KG1 (cell line): ENCODE results near the gene TREM2.
A peak's percentile ranks its signal among the peaks of the same experiment; 100 is the strongest.
"Not testable (repeated sequence)": the region's sequence is repeated elsewhere in the genome, so short reads cannot be mapped to it uniquely, and the experiment has no call there.

Experiments
- DNase-seq: peaks from one replicate; lab custom pipeline; 2025; lab: John Stamatoyannopoulos, UW

The TREM2 gene

DNA sequence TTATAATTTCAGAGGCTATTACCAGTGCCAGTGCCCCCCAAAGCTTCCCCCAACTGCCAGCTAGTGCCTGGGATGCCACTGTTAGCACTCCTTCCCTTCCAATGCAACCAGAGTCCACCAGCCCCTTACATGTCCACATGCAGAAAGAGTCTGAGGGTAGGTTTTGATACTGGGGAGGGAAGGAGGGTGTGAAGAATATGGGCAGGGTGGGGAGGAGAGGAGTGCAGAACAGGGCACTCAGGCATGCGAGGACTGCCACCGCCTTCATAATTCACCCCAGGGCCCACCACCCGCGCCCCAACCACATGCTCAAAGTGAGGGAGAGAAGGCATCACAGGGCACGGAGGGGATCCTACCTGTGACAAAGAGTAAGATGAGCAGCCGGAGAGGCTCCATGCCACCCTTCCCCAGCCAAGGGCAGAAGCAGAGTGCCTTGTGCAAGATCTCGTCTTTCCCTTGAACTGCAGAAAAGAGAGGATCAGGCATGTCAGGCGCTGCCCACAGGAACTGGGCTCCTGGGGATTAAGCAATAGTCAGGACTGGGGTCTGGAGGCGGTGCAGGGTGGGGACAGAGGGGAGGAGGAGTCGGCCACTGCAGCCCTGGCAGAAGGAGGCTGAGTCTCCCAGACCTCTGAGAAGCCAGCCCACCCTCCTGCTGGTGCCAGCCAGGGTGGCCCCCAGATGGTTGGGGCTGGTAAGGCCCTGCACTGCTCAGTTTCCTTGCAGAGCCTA is at the start of gene TREM2:
TREM2 (minus strand) TSS at position 430 of the 732 bp plus-strand sequence; CDS start at position 396, 34 bp downstream.
- DNase-seq = no peak

DNA sequence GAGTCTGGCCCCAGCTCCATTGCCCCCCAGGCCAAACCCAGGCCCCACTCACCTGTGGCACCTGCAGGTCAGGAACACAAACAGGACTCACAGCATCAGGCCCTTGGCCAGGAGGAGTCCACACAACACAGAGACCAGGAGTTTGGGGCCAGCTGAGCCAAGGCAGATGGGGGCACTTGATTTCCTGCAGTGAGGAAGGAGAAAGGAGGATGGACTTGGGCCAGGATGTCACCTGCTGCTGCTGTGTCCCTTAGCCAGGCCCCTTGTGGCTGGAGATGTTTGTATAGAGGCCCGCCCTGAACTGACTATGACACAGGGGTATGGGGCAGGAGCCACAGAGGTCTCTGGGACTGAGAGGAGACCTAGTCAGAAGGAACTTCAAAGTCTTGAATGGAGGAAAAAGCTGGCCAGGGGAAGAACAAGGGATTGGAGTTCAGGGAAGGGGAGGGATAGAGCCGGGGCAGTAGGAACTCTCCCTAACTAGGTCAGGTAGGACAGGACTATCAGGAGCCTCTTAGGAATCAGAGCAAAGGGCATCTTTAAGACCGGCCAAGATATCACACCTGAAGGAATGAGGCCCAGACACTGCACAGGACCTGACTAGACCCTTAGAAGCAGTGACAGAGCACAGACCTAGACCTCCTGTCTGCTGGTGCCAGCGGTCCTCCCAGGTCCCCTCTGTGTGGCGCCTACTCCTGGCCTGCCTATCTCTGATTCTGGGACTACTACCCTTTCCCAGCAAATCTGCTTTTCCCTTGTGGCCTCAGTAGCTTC is 46.8 kb upstream of the TREM2 start:
- DNase-seq = no peak

DNA sequence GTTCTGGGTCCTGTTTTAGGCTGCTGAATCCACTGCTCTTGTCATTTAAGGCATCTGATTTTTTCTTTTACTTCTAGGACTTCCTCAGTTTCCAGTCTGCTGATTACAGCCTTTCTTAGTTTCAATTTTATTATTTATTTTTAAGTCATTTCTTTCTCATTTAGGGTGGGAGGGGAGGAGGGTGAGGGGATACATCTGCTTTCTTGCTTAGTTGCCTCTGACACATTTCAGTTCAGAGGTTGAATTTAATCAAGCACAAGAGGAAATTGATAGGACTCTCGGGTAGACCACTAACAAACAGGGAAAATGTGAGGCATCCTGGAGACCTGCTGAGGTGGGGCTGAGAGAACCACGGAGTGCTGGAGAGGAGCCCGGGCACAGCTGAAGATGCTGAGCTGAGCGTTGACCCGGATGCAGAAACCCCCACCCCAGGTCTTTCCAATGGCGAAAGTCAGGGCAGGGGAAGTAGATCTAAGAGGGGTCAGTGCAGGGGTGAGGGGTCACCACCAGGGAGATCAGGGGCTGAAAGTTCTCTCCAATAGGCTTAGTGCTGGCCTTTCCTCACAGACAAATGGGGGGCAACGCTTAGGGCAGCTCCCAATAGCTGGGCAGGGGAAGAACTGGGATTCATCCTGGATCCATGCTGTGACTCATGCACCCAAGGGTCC is 45.7 kb upstream of the TREM2 start:
- DNase-seq = no peak

DNA sequence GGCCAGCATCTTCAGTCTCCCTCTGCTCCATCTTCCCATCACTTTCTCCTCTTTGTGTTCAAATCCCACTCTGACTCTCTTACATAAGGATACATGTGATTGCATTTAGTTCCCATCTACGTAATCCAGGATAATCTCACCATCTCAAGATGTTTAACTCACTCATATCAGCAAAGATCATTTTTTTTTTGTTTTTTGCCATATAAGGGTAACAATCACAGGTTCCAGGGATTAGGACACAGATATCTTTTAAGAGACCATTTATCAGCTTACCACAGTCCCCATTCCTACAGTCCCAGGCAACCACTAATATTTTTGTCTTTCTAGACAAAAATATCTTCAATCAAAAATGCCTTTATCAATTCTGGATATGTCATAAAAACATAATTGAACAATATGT is 41.2 kb upstream of the TREM2 start:
- DNase-seq = no peak

DNA sequence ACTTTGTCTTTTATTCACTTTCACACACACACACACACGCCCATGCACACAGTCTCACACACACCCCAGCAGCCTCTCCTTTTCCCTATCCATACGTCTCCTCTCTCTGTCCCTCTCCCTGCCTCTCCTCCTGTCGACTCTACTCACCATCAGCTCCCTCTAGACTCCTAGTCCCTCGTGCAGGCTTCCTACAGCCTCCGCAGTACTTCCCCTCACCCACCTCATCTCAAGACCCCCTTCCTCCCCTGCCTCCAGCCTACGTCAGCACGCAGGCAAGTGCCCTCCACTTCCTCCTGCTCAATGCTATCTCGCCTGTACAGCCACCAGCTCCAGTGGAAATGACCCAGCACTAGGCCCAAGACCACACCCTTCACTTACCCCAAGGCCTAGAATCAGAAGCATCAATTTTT is 38.9 kb upstream of the TREM2 start:
- no peak for DNase-seq

DNA sequence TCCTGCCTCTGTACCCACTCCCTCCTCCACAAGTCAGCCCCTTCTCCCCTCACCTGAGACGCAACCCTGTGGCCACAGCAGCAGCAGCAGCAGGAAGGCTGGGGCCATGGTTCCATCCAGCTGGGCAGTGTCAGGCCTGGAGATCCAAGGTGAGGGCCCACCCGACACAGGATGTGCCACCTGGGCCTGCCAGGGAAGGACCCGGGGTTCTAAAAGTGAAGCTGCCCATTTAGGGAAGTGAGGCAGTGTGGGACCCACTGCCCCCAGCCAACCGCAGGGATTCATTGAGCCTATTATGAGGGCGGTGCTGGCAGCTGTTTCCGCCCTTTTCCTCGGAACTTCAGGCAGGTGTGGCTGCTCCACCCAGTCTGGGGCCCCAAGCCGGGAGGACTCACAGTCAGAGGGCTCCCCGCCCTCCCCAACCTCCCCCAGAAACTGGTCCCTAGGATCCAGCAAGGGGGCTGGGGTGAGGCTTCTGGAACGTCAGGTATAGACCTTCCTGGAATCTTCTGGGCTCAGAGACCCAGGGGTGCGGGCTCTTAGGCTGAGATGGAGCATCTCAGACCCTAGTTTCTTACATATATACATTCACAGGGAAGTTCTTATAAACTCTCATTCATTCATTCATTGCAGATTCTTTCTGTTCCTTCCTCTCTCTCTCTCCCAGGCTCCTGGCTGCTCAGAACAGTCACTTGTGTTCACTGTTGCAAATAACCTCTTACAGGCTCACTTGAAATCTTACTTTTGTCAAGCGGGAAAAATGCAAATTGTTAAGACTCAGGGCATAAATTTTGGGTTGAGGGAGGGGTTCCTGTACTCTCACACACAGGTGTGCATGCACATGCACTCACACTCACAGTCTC is 38.2 kb upstream of the TREM2 start, which contains the start of gene TREML2:
TREML2 (minus strand) TSS at position 249 of the 863 bp plus-strand sequence; CDS start at position 108, 141 bp downstream.
- DNase-seq = peak; percentile 35

DNA sequence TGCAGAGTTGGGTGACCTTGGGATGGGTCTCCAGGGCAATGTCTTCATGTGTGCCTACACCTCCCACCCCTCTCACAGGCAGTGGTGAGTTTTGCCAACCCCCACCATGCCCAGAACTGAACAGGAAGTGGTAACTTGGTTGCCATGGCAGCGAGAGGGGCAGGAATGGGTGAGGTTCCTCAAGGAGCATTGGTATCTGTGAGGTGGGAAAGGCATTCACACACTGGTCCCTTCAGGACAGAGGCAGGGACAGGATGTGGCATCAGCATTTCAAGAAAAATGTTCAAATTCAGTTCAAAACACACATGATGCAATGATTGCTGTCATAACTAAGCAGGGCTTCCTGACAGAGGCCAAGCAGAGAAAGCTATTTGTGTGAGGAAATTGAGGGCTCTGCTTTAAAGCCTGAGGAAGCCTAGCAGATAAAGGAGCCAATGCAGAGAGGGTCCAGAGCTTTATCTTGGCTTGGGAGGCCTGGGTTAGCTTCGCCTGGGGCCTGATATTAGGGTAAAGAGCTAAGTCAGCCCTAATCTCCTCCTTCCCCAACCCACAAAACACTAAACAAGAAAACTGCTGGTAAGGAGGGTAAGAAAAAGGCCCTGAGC is 37.5 kb upstream of the TREM2 start:
- DNase-seq = peak; percentile 63

DNA sequence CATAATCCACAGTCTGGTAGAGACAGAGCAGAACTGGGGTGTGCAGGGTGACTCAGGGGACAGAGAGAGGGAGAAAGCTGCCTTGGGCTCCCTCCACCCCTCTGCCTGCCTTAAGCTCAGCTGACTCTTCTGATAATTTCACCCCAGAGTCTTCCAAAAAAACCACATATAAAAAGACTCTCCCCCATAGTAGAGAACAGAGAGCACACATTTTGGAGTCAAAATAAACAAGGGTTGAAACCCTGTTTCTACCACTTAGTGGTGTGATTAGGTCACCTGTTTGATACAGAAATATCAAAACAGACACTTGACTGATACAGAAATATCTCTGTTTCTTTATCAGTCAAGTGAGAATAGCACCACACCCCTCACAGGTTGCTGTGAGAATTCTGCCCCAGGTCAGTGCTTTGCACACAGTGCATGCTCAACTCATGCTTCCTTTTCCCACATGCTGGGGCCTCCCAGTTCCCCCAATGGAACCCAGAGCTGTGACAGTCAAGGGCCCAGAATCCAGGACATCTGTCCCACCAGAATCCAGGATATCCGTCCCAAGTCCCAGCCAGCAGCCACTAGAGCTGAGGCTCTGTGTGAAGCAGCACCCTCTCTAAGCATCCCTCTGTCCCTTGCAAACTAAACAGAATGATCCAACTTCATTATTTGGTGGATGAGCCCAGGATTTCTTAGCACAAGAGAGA is 36.8 kb upstream of the TREM2 start:
- no peak for DNase-seq

DNA sequence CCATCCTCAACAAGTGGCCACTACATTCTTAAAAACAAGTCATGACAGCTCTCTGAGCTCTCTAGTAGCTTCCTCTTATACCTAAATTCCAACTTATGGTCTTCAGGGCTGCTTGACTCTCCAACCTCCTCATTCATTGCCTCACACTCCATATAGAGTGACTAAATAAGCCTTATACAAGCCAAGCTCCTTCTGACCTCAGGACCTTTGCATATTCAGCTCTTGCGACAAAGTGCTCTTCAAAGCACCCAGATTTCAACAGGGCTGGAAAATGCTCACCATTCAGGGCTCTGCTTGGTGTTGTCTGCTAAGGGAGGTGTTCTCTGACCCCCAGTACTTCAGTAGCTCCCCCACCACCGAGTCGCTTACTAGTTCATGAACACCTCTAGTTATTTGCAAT is 34.3 kb upstream of the TREM2 start:
- no peak for DNase-seq

DNA sequence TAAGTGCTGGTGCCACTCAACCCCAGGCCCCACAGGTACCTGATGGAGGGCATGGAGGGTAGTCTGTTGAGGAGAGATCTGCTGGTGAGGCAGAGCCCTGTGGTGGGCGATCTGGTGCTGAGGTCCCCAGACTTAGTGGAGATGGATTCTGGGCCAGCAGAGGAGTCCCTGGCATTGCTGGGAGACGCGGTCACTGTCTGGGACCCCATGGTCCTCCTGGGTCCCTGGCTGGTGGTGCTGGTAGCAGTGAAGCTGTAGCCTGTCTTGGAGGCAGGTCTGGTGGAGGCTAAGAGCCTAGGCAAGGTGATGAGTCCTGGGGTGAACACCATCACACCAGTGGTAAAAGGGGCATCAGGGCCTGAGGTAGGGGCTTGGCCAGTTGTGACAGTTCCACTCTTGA is 31.5 kb upstream of the TREM2 start:
- DNase-seq = no peak

DNA sequence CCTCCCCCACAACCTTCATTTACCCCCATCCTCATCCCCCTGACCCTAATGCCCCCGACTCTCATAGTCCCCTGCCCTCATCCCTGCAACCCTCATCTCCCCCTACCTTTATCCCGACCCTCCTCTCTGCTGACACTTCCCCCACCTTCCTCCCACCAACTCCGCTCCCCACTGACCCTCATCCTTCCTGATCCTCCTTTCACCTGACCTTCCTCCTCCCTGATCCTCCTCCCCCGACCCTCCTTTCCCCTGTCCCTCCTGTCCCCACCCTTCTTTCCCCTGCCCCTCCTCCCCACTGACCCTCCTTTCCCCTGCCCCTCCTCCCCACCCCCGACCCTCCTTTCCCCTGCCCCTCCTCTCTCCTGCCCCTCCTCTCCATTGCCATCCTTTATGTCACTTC is 31.0 kb upstream of the TREM2 start:
- no peak for DNase-seq

DNA sequence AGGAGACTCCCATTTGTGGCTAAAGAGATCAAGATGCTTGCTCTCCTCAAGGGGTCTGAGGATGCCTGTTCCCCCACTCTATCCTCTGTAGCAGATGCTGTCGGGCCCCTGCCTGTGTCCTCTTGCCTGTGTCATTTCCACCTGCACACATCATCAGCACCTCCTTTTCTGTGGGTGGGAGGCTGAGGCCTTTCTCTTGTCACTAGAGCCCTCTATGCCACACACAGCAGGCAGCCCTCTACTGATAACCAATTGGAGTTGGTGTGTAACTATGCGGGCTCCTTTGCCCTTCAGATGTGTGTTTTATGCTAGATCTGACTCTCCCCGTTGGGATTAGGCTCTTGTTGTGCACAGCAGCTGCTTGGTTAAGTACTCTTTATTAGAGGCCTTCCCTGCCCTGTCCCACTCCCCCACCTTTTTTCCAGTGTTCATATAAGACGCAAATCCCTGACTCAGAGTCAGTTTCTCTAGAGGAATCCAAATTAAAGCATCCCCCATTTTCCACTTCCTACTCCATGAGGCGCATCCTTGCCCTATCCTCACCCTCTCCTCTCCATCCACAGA is 30.3 kb upstream of the TREM2 start:
- no peak for DNase-seq

DNA sequence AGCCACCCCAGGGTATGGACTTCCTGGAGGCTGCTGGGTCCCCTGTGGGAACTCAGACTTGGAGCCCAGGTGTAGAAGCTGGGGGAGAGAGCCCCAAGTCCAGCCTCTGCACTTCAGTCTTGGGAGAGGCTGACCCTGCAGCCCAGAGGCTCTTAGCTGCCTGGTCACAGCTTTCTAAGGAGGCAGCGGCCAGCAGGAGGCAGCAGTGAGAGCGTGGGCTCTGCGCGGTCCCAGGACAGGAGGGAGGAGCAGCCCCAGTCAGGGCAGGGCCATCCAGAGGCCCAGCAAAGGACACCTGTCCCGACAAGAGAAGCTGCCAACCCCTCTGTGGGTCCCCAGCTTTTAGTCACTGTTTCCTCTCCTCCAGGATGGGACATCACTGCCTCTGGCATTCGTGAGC is 28.7 kb upstream of the TREM2 start:
- no peak for DNase-seq

DNA sequence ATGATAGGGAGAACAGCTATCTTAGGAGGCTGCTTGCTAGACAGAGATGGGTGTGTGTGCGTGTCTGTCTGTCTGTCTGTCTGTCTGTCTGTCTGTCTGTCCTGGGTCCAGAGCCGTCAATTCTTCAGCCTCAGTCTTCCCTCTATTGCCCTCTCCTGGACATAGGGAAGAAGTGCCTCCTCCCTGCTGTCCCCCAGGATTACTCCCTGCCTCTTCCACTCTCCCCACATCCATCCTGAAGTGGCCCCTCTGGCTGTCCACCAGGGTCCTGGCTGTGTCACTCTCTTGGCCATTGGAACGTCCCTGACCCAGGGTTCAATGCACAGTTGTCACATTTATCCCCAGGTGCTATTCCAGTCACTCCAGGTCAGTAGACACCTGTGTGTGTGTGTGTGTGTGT is 27.9 kb upstream of the TREM2 start:
- DNase-seq = no peak

DNA sequence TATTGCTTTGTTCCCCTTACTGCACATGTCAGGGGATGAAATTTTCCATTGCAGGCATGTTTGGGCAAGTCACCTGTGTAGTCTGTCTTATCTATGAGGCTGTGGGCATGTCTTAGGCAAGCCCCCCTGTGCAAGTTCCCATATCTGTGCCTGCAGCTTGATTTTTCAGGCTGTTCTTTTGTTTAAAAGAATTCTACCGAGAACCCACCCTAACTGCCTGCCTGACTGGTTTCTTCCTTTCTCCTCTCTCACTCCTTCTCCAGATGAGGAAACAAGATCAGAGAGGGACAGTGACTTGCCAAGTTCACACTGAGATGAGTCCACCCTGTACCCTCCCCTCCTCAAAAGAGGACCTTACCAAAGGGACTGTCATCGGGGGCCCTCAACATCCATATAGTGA is 27.1 kb upstream of the TREM2 start:
- no peak for DNase-seq

DNA sequence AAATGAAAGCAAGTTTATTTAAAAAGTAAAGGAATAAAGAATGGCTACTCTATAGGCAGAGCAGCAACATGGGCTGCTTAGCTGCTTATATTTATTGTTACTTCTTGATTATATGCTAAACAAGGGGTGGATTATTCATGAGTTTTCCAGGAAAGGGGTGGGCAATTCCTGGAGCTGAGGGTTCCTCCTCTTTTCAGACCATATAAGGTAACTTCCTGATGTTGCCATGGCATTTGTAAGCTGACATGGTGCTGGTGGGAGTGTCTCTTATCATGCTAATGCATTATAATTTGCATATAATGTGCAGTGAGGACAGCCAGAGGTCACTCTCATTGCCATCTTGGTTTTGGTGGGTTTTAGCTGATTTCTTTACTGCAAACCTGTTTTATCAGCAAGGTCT is 26.1 kb upstream of the TREM2 start:
- not testable (repeated sequence) for DNase-seq

DNA sequence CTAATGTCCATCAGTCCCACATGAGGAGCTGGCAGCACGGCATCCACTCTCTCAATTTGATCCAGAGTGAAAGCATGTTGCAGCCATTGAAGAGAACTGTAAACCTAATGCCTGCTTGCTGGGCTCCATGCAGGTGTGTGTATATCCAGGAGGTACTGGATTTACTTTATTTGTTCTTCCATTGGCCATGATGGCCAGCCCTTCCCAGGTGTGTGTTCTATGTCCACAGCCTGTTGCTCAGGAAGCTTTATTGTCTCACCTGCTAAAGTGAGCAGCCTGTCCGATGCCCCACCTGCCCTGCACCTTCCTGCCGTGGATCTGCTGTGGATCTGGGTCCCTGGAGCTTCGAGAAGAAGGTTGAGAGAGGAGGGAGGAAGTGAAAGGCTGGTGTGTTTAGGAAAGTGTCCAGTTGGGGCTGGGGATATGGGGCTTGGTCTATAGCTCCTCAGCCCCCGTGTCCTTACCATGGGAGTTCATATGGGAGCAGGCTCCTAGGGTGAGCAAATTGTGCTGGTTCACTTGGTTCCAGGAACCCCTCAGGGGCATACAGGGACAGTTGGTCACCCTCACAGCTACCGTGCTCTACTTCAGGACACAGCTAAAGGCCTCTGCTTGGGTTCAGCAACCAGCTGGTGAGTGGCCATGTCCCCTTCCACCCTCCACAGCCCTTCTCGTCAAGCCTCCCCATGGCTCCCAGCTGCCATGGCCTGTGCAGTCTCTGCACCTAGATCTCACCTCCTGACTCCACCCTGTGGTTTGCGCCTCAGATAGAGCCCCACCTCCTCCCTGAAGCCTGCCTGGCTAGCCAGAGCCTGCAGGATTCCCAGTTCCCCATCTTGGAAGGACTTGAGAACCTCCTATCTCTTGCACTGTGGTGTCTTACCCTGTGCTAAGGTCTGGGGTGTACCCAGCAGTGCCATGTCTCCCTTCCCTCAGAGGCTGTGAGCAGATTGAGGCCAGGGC is 25.3 kb upstream of the TREM2 start:
- no peak for DNase-seq

DNA sequence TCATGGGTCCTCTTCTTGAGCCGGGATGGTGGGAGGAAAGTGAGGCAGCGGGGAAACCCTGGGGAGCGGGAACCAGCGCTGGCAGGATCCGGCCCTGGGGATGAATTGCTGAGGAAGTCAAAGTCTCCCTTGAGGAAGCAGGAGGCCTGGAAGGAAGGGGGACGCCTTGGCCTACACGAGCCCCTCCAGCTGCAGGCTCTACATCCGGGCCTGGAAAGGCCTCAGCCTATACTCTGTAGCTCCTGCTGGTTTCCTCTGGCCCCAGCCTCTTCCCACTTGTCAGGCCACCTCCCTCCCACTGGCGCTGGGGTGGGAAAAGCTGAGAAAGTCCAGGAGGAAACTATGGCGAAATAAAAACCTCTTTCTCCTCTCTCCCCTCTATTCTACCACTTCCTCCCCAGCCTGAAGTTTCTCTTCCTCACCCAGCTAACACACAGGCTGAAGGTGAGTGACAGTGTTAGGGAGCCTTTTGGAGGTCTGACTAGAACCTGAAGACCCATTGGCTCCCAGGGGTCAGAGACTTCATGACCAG is 23.2 kb upstream of the TREM2 start:
- DNase-seq = no peak

DNA sequence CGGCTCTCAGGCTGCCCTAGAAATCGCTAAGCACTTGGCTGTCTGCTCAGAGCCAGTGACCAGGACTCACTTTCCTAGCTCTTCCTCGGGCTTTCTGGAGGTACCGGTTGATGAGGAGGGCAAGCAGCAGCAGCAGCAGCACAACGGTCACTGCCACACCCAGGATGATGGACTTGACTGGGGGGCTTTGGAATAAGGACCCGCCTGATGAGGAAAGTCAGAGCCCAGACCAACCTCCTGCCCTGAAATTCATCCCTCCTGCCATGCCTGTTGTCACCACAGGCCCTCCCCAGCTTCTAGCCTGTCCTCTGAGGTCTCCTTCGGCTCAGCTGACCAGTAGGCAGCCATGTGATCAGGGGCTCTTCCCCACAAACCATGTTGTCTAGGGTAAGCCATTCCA is 21.8 kb upstream of the TREM2 start:
- DNase-seq = no peak
